Trophoblast cell (in vitro differentiated cells and primary cell): Measurements from ENCODE around the gene PDE11A.

Source experiments
- DNase-seq, 2 donors: peaks; one replicate each; pipeline ENCODE4 v3.0.0-alpha.2; 2016
- H2AFZ ChIP-seq: 2 replicates; pipeline ENCODE4 v1.6.1; 2013; ENCODE audit warnings: low read length, moderate library complexity, mild to moderate bottlenecking; ENCODE audit not compliant: insufficient read depth, poor library complexity
- H2AK5ac ChIP-seq: 2 replicates; pipeline ENCODE4 v1.6.1; 2013; ENCODE audit warnings: mild to moderate bottlenecking, low read length
- H2BK120ac ChIP-seq: 2 replicates; pipeline ENCODE4 v1.6.1; 2013; ENCODE audit warnings: low read length, mild to moderate bottlenecking, moderate library complexity; ENCODE audit not compliant: insufficient read depth, poor library complexity
- H2BK12ac ChIP-seq: 2 replicates; pipeline ENCODE4 v1.6.1; 2013; ENCODE audit warnings: mild to moderate bottlenecking, low read length, moderate library complexity
- H2BK5ac ChIP-seq: 2 replicates; pipeline ENCODE4 v1.6.1; 2013; ENCODE audit warnings: low read length, low read depth, moderate library complexity, mild to moderate bottlenecking; ENCODE audit not compliant: poor library complexity
- H3K14ac ChIP-seq: 2 replicates; pipeline ENCODE4 v1.6.1; 2013; ENCODE audit warnings: mild to moderate bottlenecking, low read length
- H3K18ac ChIP-seq: 2 replicates; pipeline ENCODE4 v1.6.1; 2013; ENCODE audit warnings: mild to moderate bottlenecking, low read length
- H3K23ac ChIP-seq: 2 replicates; pipeline ENCODE4 v1.6.1; 2013; ENCODE audit warnings: low read length
- H3K27ac ChIP-seq: 2 replicates; pipeline ENCODE4 v1.5.1; 2013; ENCODE audit warnings: low read depth, mild to moderate bottlenecking, inconsistent platforms, low read length, moderate library complexity
- H3K27me3 ChIP-seq: 2 replicates; pipeline ENCODE4 v1.6.1; 2013; ENCODE audit warnings: inconsistent platforms, mild to moderate bottlenecking, low read length, moderate library complexity; ENCODE audit not compliant: insufficient read depth
- H3K36me3 ChIP-seq, 2 experiments: 1 replicate in 1 of 2; 2 replicates in 1 of 2; pipeline ENCODE4 v1.6.1; 2013; ENCODE audit warnings: low read length in 2 of 2, mild to moderate bottlenecking in 2 of 2, moderate library complexity in 1 of 2; ENCODE audit not compliant: insufficient read depth in 2 of 2, control insufficient read depth in 1 of 2
- H3K4ac ChIP-seq: 2 replicates; pipeline ENCODE4 v1.6.1; 2013; ENCODE audit warnings: low read depth, mild to moderate bottlenecking, low read length, moderate library complexity
- H3K4me1 ChIP-seq, 2 experiments: 1 replicate in 1 of 2; 2 replicates in 1 of 2; pipeline ENCODE4 v1.6.1; 2013; ENCODE audit warnings: low read length in 2 of 2, mild to moderate bottlenecking in 2 of 2, moderate library complexity in 1 of 2; ENCODE audit not compliant: insufficient read depth in 2 of 2, control insufficient read depth in 1 of 2
- H3K4me2 ChIP-seq: 2 replicates; pipeline ENCODE4 v1.6.1; 2013; ENCODE audit warnings: inconsistent platforms, mild to moderate bottlenecking, low read length, moderate library complexity
- H3K4me3 ChIP-seq: 2 replicates; pipeline ENCODE4 v1.5.1; 2013; ENCODE audit warnings: mild to moderate bottlenecking, low read depth, low read length, inconsistent platforms
- H3K79me1 ChIP-seq: one replicate; pipeline ENCODE4 v1.6.1; 2013; ENCODE audit warnings: low read length
- H3K79me2 ChIP-seq: 2 replicates; pipeline ENCODE4 v1.6.1; 2013; ENCODE audit warnings: low read length, mild to moderate bottlenecking; ENCODE audit not compliant: control insufficient read depth, insufficient read depth, poor library complexity
- H3K9ac ChIP-seq: 2 replicates; pipeline ENCODE4 v1.6.1; 2013; ENCODE audit warnings: mild to moderate bottlenecking, low read length
- H3K9me3 ChIP-seq: 2 replicates; pipeline ENCODE4 v1.6.1; 2013; ENCODE audit warnings: low read depth, mild to moderate bottlenecking, control low read depth, inconsistent platforms, low read length; ENCODE audit not compliant: insufficient read depth
- H4K12ac ChIP-seq: 2 replicates; pipeline ENCODE4 v1.6.1; 2013; ENCODE audit warnings: low read depth, mild to moderate bottlenecking, low read length, moderate library complexity
- H4K8ac ChIP-seq: 2 replicates; pipeline ENCODE4 v1.6.1; 2013; ENCODE audit warnings: low read depth, mild to moderate bottlenecking, low read length, moderate library complexity
- H4K91ac ChIP-seq: one replicate; pipeline ENCODE4 v1.6.1; 2013; ENCODE audit warnings: low read depth, mild to moderate bottlenecking, low read length, moderate library complexity
- WGBS: extraction: QIAGEN DNeasy Blood & Tissue Kit; methylation state at CpG from one replicate; pipeline ENCODE4 v1.1.7; 2013; ENCODE audit warnings: missing lambda C conversion rate; ENCODE audit not compliant: insufficient read length, insufficient coverage; ENCODE audit errors: extremely low coverage; 5-methylcytosine and 5-hydroxymethylcytosine counted together

PDE11A gene

DNA sequence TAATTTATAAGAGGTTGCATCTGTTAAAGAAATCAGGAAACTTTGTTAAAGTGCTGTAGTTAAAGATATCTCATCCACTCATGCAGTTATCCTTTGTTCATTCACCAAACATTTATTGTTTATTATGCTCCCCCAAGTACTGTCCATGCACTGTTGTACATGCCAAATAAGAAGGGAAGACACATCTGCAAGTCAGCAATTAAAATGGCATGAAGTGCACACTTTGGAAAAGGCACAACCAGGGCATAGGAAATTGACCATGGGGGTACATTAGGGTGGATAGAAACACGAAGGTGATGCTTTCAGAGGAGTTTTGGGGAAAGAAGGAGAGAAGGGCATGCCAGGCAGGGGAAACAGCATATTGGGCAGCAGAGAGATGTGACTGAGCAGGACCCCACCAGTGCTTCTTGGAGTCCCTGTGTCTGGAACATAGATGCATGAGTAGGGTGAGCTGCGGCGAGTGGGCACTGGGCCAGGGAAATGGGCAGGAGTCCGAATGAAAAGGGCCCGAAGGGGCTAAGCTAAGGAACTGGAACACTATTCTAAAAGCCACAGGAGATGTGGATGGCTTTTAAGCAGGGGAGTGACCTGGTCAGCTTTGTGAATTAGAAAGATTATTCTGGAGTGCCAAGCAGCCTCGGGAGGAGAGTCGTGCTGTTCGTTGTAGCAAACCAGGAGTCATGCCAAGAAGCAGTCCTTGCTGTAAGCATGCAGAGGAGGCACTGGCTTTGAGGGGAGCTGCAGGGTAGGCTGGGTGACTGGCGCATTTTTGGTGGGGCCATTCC lies 363.7 kb downstream of the PDE11A start:
- Histone ChIP-seq H4K12ac (no peak overlapping the region), H3K4me2 (no peak overlapping the region), H2BK12ac (no peak overlapping the region), H3K79me2 (no peaks in the 10 kb centered on the region), H3K4me3 (no peak overlapping the region), H3K9me3 (no peaks in the 10 kb centered on the region), H2BK5ac (no peak overlapping the region), H3K4me1 (no peaks in the 10 kb centered on the region), H4K91ac (no peak overlapping the region), H2AFZ (no peak overlapping the region), H3K18ac (no peak overlapping the region), H2BK120ac (no peak overlapping the region), H3K9ac (no peak overlapping the region), H2AK5ac (no peak overlapping the region), H3K4ac (no peak overlapping the region), H3K79me1 (no peaks in the 10 kb centered on the region), H3K27me3 (no peaks in the 10 kb centered on the region), H3K23ac (no peak overlapping the region), H3K27ac (no peak overlapping the region), H3K14ac (no peak overlapping the region), H4K8ac (no peak overlapping the region), H3K36me3 (no peaks in the 10 kb centered on the region)
- no CpG with 5 or more reads among the region's 9 CpGs for WGBS
- no peak for DNase-seq

DNA sequence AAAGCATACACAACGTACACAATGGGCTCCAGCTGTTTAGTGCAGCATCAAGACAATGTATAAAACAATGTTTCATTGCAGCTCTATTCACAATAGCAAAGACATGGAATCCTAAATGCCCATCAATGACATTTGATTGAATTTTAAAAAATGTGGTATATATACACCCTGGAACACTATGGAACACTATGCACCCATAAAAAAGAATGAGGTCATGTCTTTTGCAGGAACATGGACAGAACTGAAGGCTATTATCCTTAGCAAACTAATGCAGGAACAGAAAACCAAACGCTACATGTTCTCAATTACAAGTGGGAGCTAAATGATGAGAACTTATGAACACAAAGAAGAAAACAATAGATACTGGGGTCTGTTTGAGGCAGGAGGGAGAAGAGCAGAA lies 364.5 kb downstream of the PDE11A start:
- H4K12ac ChIP-seq: no peak overlapping the region
- no peak overlapping the region for H3K14ac ChIP-seq
- H3K9me3 ChIP-seq: no peaks in the 10 kb centered on the region
- no peaks in the 10 kb centered on the region for H3K79me1 ChIP-seq
- no peak overlapping the region for H2BK12ac ChIP-seq
- no peaks in the 10 kb centered on the region for H3K4me1 ChIP-seq
- no peak overlapping the region for H4K8ac ChIP-seq
- H3K4me3 ChIP-seq: no peak overlapping the region
- no peaks in the 10 kb centered on the region for H3K36me3 ChIP-seq
- H2AK5ac ChIP-seq: no peak overlapping the region
- DNase-seq: no peak
- no peaks in the 10 kb centered on the region for H3K79me2 ChIP-seq
- H2AFZ ChIP-seq: no peak overlapping the region
- no peak overlapping the region for H2BK5ac ChIP-seq
- H3K23ac ChIP-seq: no peak overlapping the region
- no peak overlapping the region for H2BK120ac ChIP-seq
- no peaks in the 10 kb centered on the region for H3K27me3 ChIP-seq
- WGBS: no CpG with 5 or more reads among the region's 2 CpGs
- no peak overlapping the region for H3K4me2 ChIP-seq
- no peak overlapping the region for H3K27ac ChIP-seq
- H4K91ac ChIP-seq: no peak overlapping the region
- H3K4ac ChIP-seq: no peak overlapping the region
- H3K18ac ChIP-seq: no peak overlapping the region
- no peak overlapping the region for H3K9ac ChIP-seq

DNA sequence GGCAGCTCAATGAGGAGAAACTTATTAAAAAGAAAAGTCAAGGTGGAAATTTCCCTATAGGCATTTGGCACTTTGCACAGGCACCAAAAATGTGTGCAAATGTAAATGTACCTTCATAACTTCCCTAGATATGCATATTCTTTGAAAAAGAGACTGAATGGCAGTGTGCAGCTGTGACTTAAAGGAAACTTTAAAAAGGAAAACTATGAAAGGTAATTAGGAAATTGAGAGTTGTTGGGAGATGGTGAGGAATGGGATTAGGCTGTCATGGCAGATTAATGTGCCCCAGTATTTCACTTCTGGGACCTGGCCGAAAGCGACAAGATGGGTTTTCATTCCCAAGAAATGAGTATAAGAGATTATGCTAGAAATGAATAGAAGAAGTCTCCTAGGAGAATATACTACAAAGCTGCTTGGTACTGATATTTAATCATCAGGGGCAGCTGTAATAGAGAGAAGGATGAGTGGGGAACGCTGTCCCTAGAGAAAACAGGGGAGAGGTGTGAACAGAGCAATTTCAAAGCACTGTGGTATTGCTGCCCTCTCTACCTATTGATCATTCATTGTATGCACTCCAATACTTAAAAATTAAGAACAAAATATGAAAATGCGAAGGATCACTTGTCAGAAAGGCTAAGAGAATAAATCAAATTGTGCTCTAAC lies 366.9 kb downstream of the PDE11A start:
- Histone ChIP-seq H3K36me3 (no peaks in the 10 kb centered on the region), H2BK12ac (no peak overlapping the region), H3K9me3 (no peaks in the 10 kb centered on the region), H3K4me1 (no peaks in the 10 kb centered on the region), H2BK5ac (no peak overlapping the region), H3K23ac (no peak overlapping the region), H3K4ac (no peak overlapping the region), H2AK5ac (no peak overlapping the region), H3K79me2 (no peaks in the 10 kb centered on the region), H3K4me3 (no peak overlapping the region), H3K27ac (no peak overlapping the region), H3K9ac (no peak overlapping the region), H3K27me3 (no peaks in the 10 kb centered on the region), H2AFZ (no peak overlapping the region), H4K8ac (no peak overlapping the region), H2BK120ac (no peak overlapping the region), H3K79me1 (no peaks in the 10 kb centered on the region), H4K12ac (no peak overlapping the region), H3K18ac (no peak overlapping the region), H4K91ac (no peak overlapping the region), H3K4me2 (no peak overlapping the region), H3K14ac (no peak overlapping the region)
- DNase-seq: no peak
- no CpG with 5 or more reads among the region's 4 CpGs for WGBS

DNA sequence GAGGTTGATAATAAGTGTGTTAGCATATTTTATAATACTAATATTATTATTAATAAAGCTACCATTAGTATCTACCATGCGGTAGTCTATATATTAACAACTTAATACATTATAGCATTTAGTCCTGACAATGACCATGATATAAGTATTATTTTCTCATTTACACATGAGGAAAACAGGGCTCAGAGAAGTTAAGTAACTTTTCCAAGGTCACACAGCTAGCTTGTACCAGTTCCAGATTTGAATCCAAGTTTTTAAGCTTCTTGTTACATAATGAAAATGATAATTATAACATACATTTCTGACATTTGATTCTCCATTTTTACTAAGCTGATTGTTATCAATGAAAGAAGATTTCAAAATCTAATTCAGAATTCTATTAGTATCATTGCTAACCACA lies 369.4 kb downstream of the PDE11A start:
- Histone ChIP-seq H2AK5ac (no peak overlapping the region), H3K9me3 (no peaks in the 10 kb centered on the region), H4K8ac (no peak overlapping the region), H3K79me1 (no peaks in the 10 kb centered on the region), H3K4me3 (no peak overlapping the region), H3K36me3 (no peaks in the 10 kb centered on the region), H2AFZ (no peak overlapping the region), H4K12ac (no peak overlapping the region), H3K14ac (no peak overlapping the region), H3K27me3 (no peaks in the 10 kb centered on the region), H3K4ac (no peak overlapping the region), H3K23ac (no peak overlapping the region), H2BK5ac (no peak overlapping the region), H3K27ac (no peak overlapping the region), H3K4me1 (no peaks in the 10 kb centered on the region), H2BK120ac (no peak overlapping the region), H3K9ac (no peak overlapping the region), H3K79me2 (no peaks in the 10 kb centered on the region), H2BK12ac (no peak overlapping the region), H3K18ac (no peak overlapping the region), H3K4me2 (no peak overlapping the region), H4K91ac (no peak overlapping the region)
- no peak for DNase-seq
- no CpG with 5 or more reads among the region's 1 CpG for WGBS
